Lung (tissue), 12 donors: Measurements from ENCODE around the gene TAP2. TPM values are rescaled to one million over a fixed set of nuclear protein-coding genes. Genes with fewer than 3 reads are reported as not detected.

Experiments
- ATAC-seq: fragments of 200-7000 bp; cut with Tn5 transposase; one replicate; pipeline ENCODE4 v1.9.1; 2020; ENCODE audit warnings: moderate number of reproducible peaks; ENCODE audit not compliant: insufficient read depth, low FRiP score
- DNase-seq, 3 donors: peaks; one replicate each; pipeline ENCODE4 v3.0.0-alpha.2; 2013 to 2017
- H3K27ac ChIP-seq, 2 donors: one replicate each; pipeline ENCODE4 v1.5.1; 2013; ENCODE audit warnings: mild to moderate bottlenecking in 2 of 2, moderate library complexity in 2 of 2, control low read depth in 1 of 2, inconsistent platforms in 1 of 2, low read depth in 1 of 2, low read length in 1 of 2
- H3K27me3 ChIP-seq, 3 donors: one replicate each; pipeline ENCODE4 v1.5.1; 2013; ENCODE audit warnings: low read length in 2 of 3; ENCODE audit not compliant: control insufficient read depth in 3 of 3, insufficient read depth in 3 of 3
- H3K36me3 ChIP-seq, 4 donors: one replicate each; pipeline ENCODE4 v1.5.1; 2013; ENCODE audit warnings: low read length in 4 of 4, mild to moderate bottlenecking in 1 of 4, moderate library complexity in 1 of 4; ENCODE audit not compliant: control insufficient read depth in 4 of 4, insufficient read depth in 4 of 4
- H3K4me1 ChIP-seq, 5 donors: one replicate each; pipeline ENCODE4 v1.5.1; 2013; ENCODE audit warnings: low read length in 5 of 5, mild to moderate bottlenecking in 2 of 5, moderate library complexity in 1 of 5; ENCODE audit not compliant: control insufficient read depth in 5 of 5, insufficient read depth in 5 of 5
- H3K4me3 ChIP-seq: one replicate; pipeline ENCODE4 v1.5.1; 2013; ENCODE audit warnings: mild to moderate bottlenecking, control low read depth, moderate library complexity
- H3K9ac ChIP-seq, 2 donors: one replicate each; pipeline ENCODE4 v1.5.1; 2013; ENCODE audit warnings: low read length in 2 of 2, control low read depth in 1 of 2; ENCODE audit not compliant: insufficient read depth in 1 of 2
- H3K9me3 ChIP-seq, 4 donors: one replicate each; pipeline ENCODE4 v1.5.1; 2013; ENCODE audit warnings: low read length in 3 of 4, mild to moderate bottlenecking in 1 of 4, moderate library complexity in 1 of 4; ENCODE audit not compliant: control insufficient read depth in 4 of 4, insufficient read depth in 3 of 4
- CTCF ChIP-seq: IDR thresholded peaks from 2 replicates; pipeline ENCODE4 v1.5.1; 2012; ENCODE audit warnings: mild to moderate bottlenecking; ENCODE audit errors: control extremely low read depth, extremely low read depth
- WGBS, 2 donors: extraction: QIAGEN DNeasy Blood & Tissue Kit; methylation state at CpG; one replicate each; pipeline ENCODE4 v1.1.7; 2013; 5-methylcytosine and 5-hydroxymethylcytosine counted together
- polyA plus RNA-seq, 2 donors: library from polyadenylated mRNA; stranded (reverse); fragments of 200-250 nt; gene quantifications; one replicate each; pipeline ENCODE4 v1.2.1, GENCODE V29; 2013
- total RNA-seq, 2 donors: library from RNA; depleted of rRNA in 1 of 2; stranded (reverse); fragments of >200 nt in 1 of 2; gene quantifications; one replicate each; pipeline ENCODE4 v1.2.1, GENCODE V29; 2014 to 2021
- donor health status: control.
- donor health status: control.
- donor health status: Bipolar disorder and iron deficiency.
- donor health status: healthy.
- donor health status: DM: yes; HTN: yes; CAD: no.

The TAP2 gene
- total and polyA plus RNA-seq, 4 donors = 15.2 to 63.2 (median 42.0) TPM

- whole genome bisulfite sequencing, 2 donors = 86 to 94% methylated on average over 3 of the region's 3 CpGs
- ATAC-seq (no peak), DNase-seq (no peak)
- Histone ChIP-seq H3K27me3 (peaks cover 0 to 16% (median 12%) of the 10 kb centered on the region in 3 donors), H3K9me3 (no peaks in the 10 kb centered on the region), H3K4me3 (no peak overlapping the region), H3K9ac (no peak overlapping the region), H3K27ac (no peak overlapping the region), H3K4me1 (no peaks in the 10 kb centered on the region), H3K36me3 (no peaks in the 10 kb centered on the region)
- no peak for TF ChIP-seq CTCF
These were observed 38.8 kb downstream of the TAP2 start for GRCh38 chr6:32799740-32800139.

- no peak for TF ChIP-seq CTCF
- Histone ChIP-seq H3K27ac (no peak overlapping the region), H3K9ac (no peak overlapping the region), H3K9me3 (no peaks in the 10 kb centered on the region), H3K27me3 (peaks cover 0 to 15% (median 13%) of the 10 kb centered on the region in 3 donors), H3K4me1 (no peaks in the 10 kb centered on the region), H3K4me3 (no peak overlapping the region), H3K36me3 (no peaks in the 10 kb centered on the region)
- WGBS, 2 donors = 96 to 100% methylated on average over 3 of the region's 3 CpGs
- DNase-seq (no peak), ATAC-seq (no peak)
These were observed 39.4 kb downstream of the TAP2 start for GRCh38 chr6:32799168-32799567.

GRCh38 chr6:32796848-32797776 lies 41.4 kb downstream of the TAP2 start:
- Histone ChIP-seq H3K4me3 (no peak overlapping the region), H3K9ac (peak overlapping the region in 1 of 2 donors; percentile 50), H3K4me1 (peaks cover 0 to 1% (median 0%) of the 10 kb centered on the region in 5 donors), H3K27ac (peak overlapping the region in 1 of 2 donors; percentile 26), H3K36me3 (no peaks in the 10 kb centered on the region), H3K9me3 (no peaks in the 10 kb centered on the region), H3K27me3 (peaks cover 0 to 17% (median 7%) of the 10 kb centered on the region in 3 donors)
- DNase-seq (peak; percentile 82 to 84 (median 82)), ATAC-seq (peak; percentile 69)
- peak; percentile 92 for TF ChIP-seq CTCF
- 5 to 6% methylated on average over 30 of the region's 30 CpGs for WGBS, 2 donors
